ENCODE measurements around the gene DUSP2.
A peak's percentile ranks its signal among the peaks of the same experiment; 100 is the strongest.

The DUSP2 gene

DNA sequence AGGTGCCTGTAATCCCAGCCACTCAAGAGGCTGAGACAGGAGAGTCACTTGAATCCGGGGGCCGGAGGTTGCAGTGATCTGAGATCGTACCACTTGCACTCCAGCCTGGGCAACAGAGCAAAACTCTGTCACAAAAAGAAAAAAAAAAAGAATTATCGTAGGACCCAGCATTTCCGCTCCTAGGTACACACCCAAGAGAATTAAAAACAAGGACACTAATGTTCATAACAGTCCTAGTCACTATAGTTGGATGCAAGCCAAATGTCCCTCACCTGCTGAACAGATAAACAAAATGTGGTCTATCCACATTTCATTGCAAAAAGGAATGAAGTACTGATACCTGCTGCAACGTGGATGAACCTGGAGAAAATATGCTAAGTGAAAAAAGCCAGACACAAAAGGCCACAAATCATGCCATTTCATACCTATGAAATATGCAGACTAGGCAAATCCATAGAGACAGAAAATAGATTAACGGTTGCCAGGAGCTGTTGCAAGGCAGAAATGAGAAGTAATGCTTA is 50.1 kb downstream of the DUSP2 start:
- H3K4me2 ChIP-seq (ENCODE audit: low read length), result no peak overlapping the region
- no peak overlapping the region for H2BK120ac ChIP-seq (ENCODE audit: insufficient read depth, low read length, poor library complexity)
- H3K79me1 ChIP-seq (ENCODE audit: low read length), result no peaks in the 10 kb centered on the region
- H3K27ac ChIP-seq (ENCODE audit: low read depth, low read length), result no peak overlapping the region
- H3K18ac ChIP-seq (ENCODE audit: low read length), result no peak overlapping the region
- no peaks in the 10 kb centered on the region for H3K79me2 ChIP-seq (ENCODE audit: control insufficient read depth, insufficient read depth, low read length, poor library complexity)
- H4K91ac ChIP-seq (ENCODE audit: low read depth, low read length), result no peak overlapping the region
- DNase-seq, result peak; percentile 69 to 96
- no peak overlapping the region for H3K23ac ChIP-seq (ENCODE audit: low read length)
- H2AFZ ChIP-seq (ENCODE audit: insufficient read depth, low read length, poor library complexity), result no peak overlapping the region
- no peak overlapping the region for H3K4me3 ChIP-seq (ENCODE audit: low read depth, low read length)
- H3K27me3 ChIP-seq (ENCODE audit: insufficient read depth, low read length), result no peaks in the 10 kb centered on the region
- no peak overlapping the region for H3K14ac ChIP-seq (ENCODE audit: low read length)
- H4K12ac ChIP-seq (ENCODE audit: low read depth, low read length), result no peak overlapping the region
- no peak overlapping the region for H4K8ac ChIP-seq (ENCODE audit: low read depth, low read length)
- H3K36me3 ChIP-seq (ENCODE audit: control insufficient read depth in 1 of 2, insufficient read depth in 2 of 2, low read length in 2 of 2), result no peaks in the 10 kb centered on the region
- peaks cover 2% of the 10 kb centered on the region for H3K9me3 ChIP-seq (ENCODE audit: insufficient read depth, low read depth, low read length)
- H3K4ac ChIP-seq (ENCODE audit: low read depth, low read length), result no peak overlapping the region
- no peak overlapping the region for H2AK5ac ChIP-seq (ENCODE audit: low read length)
- peaks cover under 1 to 1% of the 10 kb centered on the region in 2 experiments for H3K4me1 ChIP-seq (ENCODE audit: control insufficient read depth in 1 of 2, insufficient read depth in 2 of 2, low read length in 2 of 2)
- no CpG with 5 or more reads among the region's 7 CpGs for WGBS (ENCODE audit: extremely low coverage, insufficient coverage, insufficient read length)
- no peak overlapping the region for H2BK12ac ChIP-seq (ENCODE audit: low read length)
- no peak overlapping the region for H3K9ac ChIP-seq (ENCODE audit: low read length)
- H2BK5ac ChIP-seq (ENCODE audit: low read depth, low read length, poor library complexity), result no peak overlapping the region

- Histone ChIP-seq H3K79me1 (ENCODE audit: low read length) (no peaks in the 10 kb centered on the region), H3K79me2 (ENCODE audit: control insufficient read depth, insufficient read depth, low read length, poor library complexity) (no peaks in the 10 kb centered on the region), H3K36me3 (ENCODE audit: control insufficient read depth in 1 of 2, insufficient read depth in 2 of 2, low read length in 2 of 2) (no peaks in the 10 kb centered on the region), H3K18ac (ENCODE audit: low read length) (no peak overlapping the region), H3K14ac (ENCODE audit: low read length) (no peak overlapping the region), H4K8ac (ENCODE audit: low read depth, low read length) (no peak overlapping the region), H2BK12ac (ENCODE audit: low read length) (no peak overlapping the region), H3K9ac (ENCODE audit: low read length) (no peak overlapping the region), H3K9me3 (ENCODE audit: insufficient read depth, low read depth, low read length) (peaks cover 4% of the 10 kb centered on the region), H3K4me2 (ENCODE audit: low read length) (no peak overlapping the region), H2BK120ac (ENCODE audit: insufficient read depth, low read length, poor library complexity) (no peak overlapping the region), H2AK5ac (ENCODE audit: low read length) (no peak overlapping the region), H2AFZ (ENCODE audit: insufficient read depth, low read length, poor library complexity) (no peak overlapping the region), H3K4me1 (ENCODE audit: control insufficient read depth in 1 of 2, insufficient read depth in 2 of 2, low read length in 2 of 2) (no peaks in the 10 kb centered on the region), H3K27me3 (ENCODE audit: insufficient read depth, low read length) (no peaks in the 10 kb centered on the region), H3K23ac (ENCODE audit: low read length) (no peak overlapping the region), H3K27ac (ENCODE audit: low read depth, low read length) (no peak overlapping the region), H2BK5ac (ENCODE audit: low read depth, low read length, poor library complexity) (no peak overlapping the region), H4K12ac (ENCODE audit: low read depth, low read length) (no peak overlapping the region), H3K4ac (ENCODE audit: low read depth, low read length) (no peak overlapping the region), H3K4me3 (ENCODE audit: low read depth, low read length) (no peak overlapping the region), H4K91ac (ENCODE audit: low read depth, low read length) (no peak overlapping the region)
- WGBS (ENCODE audit: extremely low coverage, insufficient coverage, insufficient read length), result no CpG with 5 or more reads among the region's 4 CpGs
- DNase-seq, result no peak
Measured at GRCh38 chr2:96093528-96093927, 51.7 kb downstream of the DUSP2 start.
